GM23338 (cell line): Measurements from ENCODE around the gene SMIM35. TPM values are rescaled to one million over a fixed set of nuclear protein-coding genes. Genes with fewer than 3 reads are reported as not detected.

ENCODE experiments used
- ATAC-seq: fragments of 200-7000 bp; cut with Tn5 transposase; 3 replicates; pipeline ENCODE4 v1.9.1; 2020
- DNase-seq: peaks from one replicate; pipeline ENCODE4 v3.0.0-alpha.2; 2015; ENCODE audit warnings: low spot score
- H2AFZ ChIP-seq: fragments of 200-600 bp; sonication (generic); 2 replicates; pipeline ENCODE4 v1.8.0; 2016; ENCODE audit warnings: antibody characterized with exemption, mild to moderate bottlenecking, moderate library complexity
- H3F3A ChIP-seq: fragments of 200-600 bp; sonication (generic); replicated peaks from 2 replicates; pipeline ENCODE4 v1.8.0; 2017; ENCODE audit warnings: antibody characterized with exemption, mixed run types, low read depth
- H3K27ac ChIP-seq: fragments of 200-600 bp; sonication (generic); 2 replicates; pipeline ENCODE4 v1.6.1; 2016; ENCODE audit warnings: low read depth
- H3K27me3 ChIP-seq: fragments of 200-600 bp; sonication (generic); 2 replicates; pipeline ENCODE4 v1.8.0; 2016; ENCODE audit warnings: mild to moderate bottlenecking, mixed run types, moderate library complexity; ENCODE audit not compliant: insufficient read depth
- H3K36me3 ChIP-seq: fragments of 200-600 bp; sonication (generic); 2 replicates; pipeline ENCODE4 v1.8.0; 2016; ENCODE audit warnings: mild to moderate bottlenecking; ENCODE audit not compliant: insufficient read depth
- H3K4me1 ChIP-seq: fragments of 200-600 bp; sonication (generic); 2 replicates; pipeline ENCODE4 v1.8.0; 2016; ENCODE audit warnings: mild to moderate bottlenecking, moderate library complexity; ENCODE audit not compliant: insufficient read depth
- H3K4me2 ChIP-seq: fragments of 200-600 bp; sonication (generic); 2 replicates; pipeline ENCODE4 v1.7.1; 2017; ENCODE audit warnings: mixed run types
- H3K4me3 ChIP-seq: fragments of 200-600 bp; sonication (generic); 2 replicates; pipeline ENCODE4 v1.6.1; 2016; ENCODE audit warnings: mixed run types
- H3K79me2 ChIP-seq: fragments of 200-600 bp; sonication (generic); replicated peaks from 2 replicates; pipeline ENCODE4 v1.8.0; 2017; ENCODE audit warnings: mild to moderate bottlenecking; ENCODE audit not compliant: insufficient read depth
- H3K9me2 ChIP-seq: fragments of 200-600 bp; sonication (generic); 2 replicates; pipeline ENCODE4 v1.8.0; 2017; ENCODE audit not compliant: insufficient read depth
- H4K20me1 ChIP-seq: fragments of 200-600 bp; sonication (generic); replicated peaks from 2 replicates; pipeline ENCODE4 v1.8.0; 2017; ENCODE audit warnings: mild to moderate bottlenecking; ENCODE audit not compliant: insufficient read depth
- H3K27ac Mint-ChIP-seq: 2 replicates; pipeline ENCODE4 v1.8.0; 2020; ENCODE audit warnings: inconsistent platforms, mild to moderate bottlenecking, moderate library complexity, mixed read lengths
- H3K27me3 Mint-ChIP-seq: 3 replicates; pipeline ENCODE4 v1.8.0; 2022; ENCODE audit warnings: low read depth, mild to moderate bottlenecking, moderate library complexity, mixed read lengths, inconsistent platforms; ENCODE audit not compliant: insufficient read depth, poor library complexity
- H3K36me3 Mint-ChIP-seq: 3 replicates; pipeline ENCODE4 v1.8.0; 2021; ENCODE audit warnings: low read depth, mild to moderate bottlenecking, inconsistent platforms, moderate library complexity, mixed read lengths
- H3K4me1 Mint-ChIP-seq: 3 replicates; pipeline ENCODE4 v1.8.0; 2020; ENCODE audit warnings: mild to moderate bottlenecking, inconsistent platforms, mixed read lengths
- H3K4me3 Mint-ChIP-seq: 3 replicates; pipeline ENCODE4 v1.8.0; 2021; ENCODE audit warnings: moderate library complexity, mild to moderate bottlenecking, inconsistent platforms, mixed read lengths
- H3K9me3 Mint-ChIP-seq: 3 replicates; pipeline ENCODE4 v1.8.0; 2020; ENCODE audit warnings: moderate library complexity, mild to moderate bottlenecking, inconsistent platforms, mixed read lengths
- CREB1 ChIP-seq: fragments of 250-450 bp; sonication (Bioruptor Pico); IDR thresholded peaks from 2 replicates; pipeline ENCODE4 v1.5.0; 2020; ENCODE audit warnings: low read depth, mild to moderate bottlenecking, moderate library complexity
- EZH2 ChIP-seq: fragments of 200-600 bp; sonication (generic); IDR thresholded peaks from one replicate; pipeline ENCODE4 v1.8.0; 2017; ENCODE audit warnings: antibody characterized with exemption, mild to moderate bottlenecking, low read depth; ENCODE audit not compliant: unreplicated experiment
- EZH2phosphoT487 ChIP-seq: fragments of 200-600 bp; sonication (generic); IDR thresholded peaks from one replicate; pipeline ENCODE4 v1.8.1; 2018; ENCODE audit warnings: antibody characterized with exemption; ENCODE audit not compliant: unreplicated experiment
- POLR2AphosphoS5 ChIP-seq: IDR thresholded peaks from 2 replicates; pipeline ENCODE4 v1.6.1; 2016; ENCODE audit warnings: antibody characterized with exemption, low read depth
- STAT1 ChIP-seq: IDR thresholded peaks from one replicate; pipeline ENCODE4 v1.6.1; 2016; ENCODE audit warnings: antibody characterized with exemption; ENCODE audit not compliant: unreplicated experiment
- ZNF114 ChIP-seq: fragments of 250-450 bp; sonication (Bioruptor Pico); IDR thresholded peaks from 2 replicates; pipeline ENCODE4 v1.5.0; 2020; ENCODE audit warnings: mild to moderate bottlenecking, moderate library complexity
- ZNF331 ChIP-seq: fragments of 250-450 bp; sonication (Bioruptor Pico); IDR thresholded peaks from 2 replicates; pipeline ENCODE4 v1.5.0; 2020; ENCODE audit warnings: low read depth, mild to moderate bottlenecking, moderate library complexity
- polyA plus RNA-seq: library from polyadenylated mRNA; unstranded; fragments of >200 nt; fragmentation: Nextera tagmentation; extraction: Ambion mirVana; gene quantifications from 2 replicates; pipeline ENCODE4 v1.2.1, GENCODE V29; 2016
- total RNA-seq: library from RNA; depleted of rRNA; stranded (reverse); fragments of >200 nt; shearing (Covaris generic); gene quantifications from 2 replicates; pipeline ENCODE4 v1.2.3, GENCODE V29; 2014
- TF ChIP-seq, protein P1 (sequence below), 2 experiments: fragments of 200-600 bp in 1 of 2; sonication (generic) in 1 of 2; conservative IDR thresholded peaks; 2 replicates each; pipeline versions ENCODE4 v1.5.1 to v1.6.1; 2016 to 2017; ENCODE audit warnings: antibody characterized with exemption in 2 of 2, low read depth in 2 of 2, mild to moderate bottlenecking in 2 of 2, moderate library complexity in 1 of 2
- TF ChIP-seq, protein P2 (sequence below): IDR thresholded peaks from one replicate; pipeline ENCODE4 v1.6.1; 2018; ENCODE audit warnings: antibody characterized with exemption; ENCODE audit not compliant: unreplicated experiment
- TF ChIP-seq, protein P3 (sequence below): fragments of 250-450 bp; sonication (Bioruptor Pico); IDR thresholded peaks from 2 replicates; pipeline ENCODE4 v1.5.0; 2020; ENCODE audit warnings: mild to moderate bottlenecking, moderate library complexity

SMIM35 gene
- total and polyA plus RNA-seq, 2 experiments from 2014 or later, result not detected

DNA sequence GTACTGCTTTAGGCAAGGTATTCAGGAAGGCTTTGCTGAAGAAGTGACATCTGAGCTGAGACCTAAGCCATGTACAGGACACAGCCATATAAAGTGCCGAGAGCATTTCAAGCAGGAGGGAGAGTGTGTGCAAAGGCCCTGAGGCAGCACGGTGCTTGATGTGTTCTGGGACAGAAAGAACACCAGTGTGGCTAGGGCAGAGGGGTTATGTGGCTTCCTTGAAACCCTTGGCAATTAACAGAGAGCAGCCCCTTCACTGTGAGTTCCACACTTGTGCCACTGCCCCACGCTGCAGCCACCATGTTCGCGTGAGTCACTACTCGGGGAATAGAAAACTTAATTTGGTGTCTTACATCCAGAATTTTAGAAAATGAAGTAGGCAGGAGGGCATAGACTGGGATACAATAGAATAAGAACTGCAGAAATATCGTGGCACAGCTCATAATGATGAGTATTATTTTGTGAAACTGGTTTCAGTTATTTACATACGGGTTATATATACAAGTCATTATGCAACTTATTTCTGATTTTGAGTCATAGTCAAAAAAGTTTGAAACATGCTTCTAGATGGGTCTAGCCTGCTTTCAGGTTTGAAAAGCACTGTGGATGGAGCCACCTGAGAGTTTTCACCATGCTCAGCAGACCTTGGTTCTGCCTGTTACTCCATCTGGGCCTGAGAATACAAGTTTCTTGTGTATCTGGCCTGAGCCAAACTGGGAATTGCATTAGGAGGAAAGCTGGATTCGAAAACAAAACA lies 88.8 kb downstream of the SMIM35 start:
- Mint-ChIP-seq H3K9me3 (no peaks in the 10 kb centered on the region), H3K27ac (no peak overlapping the region)
- no peak for TF ChIP-seq POLR2AphosphoS5

GRCh38 chr11:117997406-117997805 lies 89.4 kb downstream of the SMIM35 start:
- no peak overlapping the region for H3K4me3 Mint-ChIP-seq
- Histone ChIP-seq H3K4me3 (no peak overlapping the region), H3F3A (no peaks in the 10 kb centered on the region), H3K27me3 (no peaks in the 10 kb centered on the region), H3K27ac (no peak overlapping the region), H3K4me2 (no peak overlapping the region), H3K4me1 (no peaks in the 10 kb centered on the region), H3K36me3 (no peaks in the 10 kb centered on the region), H2AFZ (no peak overlapping the region), H3K9me2 (no peaks in the 10 kb centered on the region), H3K79me2 (no peaks in the 10 kb centered on the region), H4K20me1 (no peaks in the 10 kb centered on the region)
- TF ChIP-seq, protein P1, sequence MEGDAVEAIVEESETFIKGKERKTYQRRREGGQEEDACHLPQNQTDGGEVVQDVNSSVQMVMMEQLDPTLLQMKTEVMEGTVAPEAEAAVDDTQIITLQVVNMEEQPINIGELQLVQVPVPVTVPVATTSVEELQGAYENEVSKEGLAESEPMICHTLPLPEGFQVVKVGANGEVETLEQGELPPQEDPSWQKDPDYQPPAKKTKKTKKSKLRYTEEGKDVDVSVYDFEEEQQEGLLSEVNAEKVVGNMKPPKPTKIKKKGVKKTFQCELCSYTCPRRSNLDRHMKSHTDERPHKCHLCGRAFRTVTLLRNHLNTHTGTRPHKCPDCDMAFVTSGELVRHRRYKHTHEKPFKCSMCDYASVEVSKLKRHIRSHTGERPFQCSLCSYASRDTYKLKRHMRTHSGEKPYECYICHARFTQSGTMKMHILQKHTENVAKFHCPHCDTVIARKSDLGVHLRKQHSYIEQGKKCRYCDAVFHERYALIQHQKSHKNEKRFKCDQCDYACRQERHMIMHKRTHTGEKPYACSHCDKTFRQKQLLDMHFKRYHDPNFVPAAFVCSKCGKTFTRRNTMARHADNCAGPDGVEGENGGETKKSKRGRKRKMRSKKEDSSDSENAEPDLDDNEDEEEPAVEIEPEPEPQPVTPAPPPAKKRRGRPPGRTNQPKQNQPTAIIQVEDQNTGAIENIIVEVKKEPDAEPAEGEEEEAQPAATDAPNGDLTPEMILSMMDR (conservative IDR thresholded peaks at IDR 0.05; ENCODE audit: low read depth in 2 of 2), result no peak
- TF ChIP-seq STAT1, result no peak
- TF ChIP-seq, protein P2, sequence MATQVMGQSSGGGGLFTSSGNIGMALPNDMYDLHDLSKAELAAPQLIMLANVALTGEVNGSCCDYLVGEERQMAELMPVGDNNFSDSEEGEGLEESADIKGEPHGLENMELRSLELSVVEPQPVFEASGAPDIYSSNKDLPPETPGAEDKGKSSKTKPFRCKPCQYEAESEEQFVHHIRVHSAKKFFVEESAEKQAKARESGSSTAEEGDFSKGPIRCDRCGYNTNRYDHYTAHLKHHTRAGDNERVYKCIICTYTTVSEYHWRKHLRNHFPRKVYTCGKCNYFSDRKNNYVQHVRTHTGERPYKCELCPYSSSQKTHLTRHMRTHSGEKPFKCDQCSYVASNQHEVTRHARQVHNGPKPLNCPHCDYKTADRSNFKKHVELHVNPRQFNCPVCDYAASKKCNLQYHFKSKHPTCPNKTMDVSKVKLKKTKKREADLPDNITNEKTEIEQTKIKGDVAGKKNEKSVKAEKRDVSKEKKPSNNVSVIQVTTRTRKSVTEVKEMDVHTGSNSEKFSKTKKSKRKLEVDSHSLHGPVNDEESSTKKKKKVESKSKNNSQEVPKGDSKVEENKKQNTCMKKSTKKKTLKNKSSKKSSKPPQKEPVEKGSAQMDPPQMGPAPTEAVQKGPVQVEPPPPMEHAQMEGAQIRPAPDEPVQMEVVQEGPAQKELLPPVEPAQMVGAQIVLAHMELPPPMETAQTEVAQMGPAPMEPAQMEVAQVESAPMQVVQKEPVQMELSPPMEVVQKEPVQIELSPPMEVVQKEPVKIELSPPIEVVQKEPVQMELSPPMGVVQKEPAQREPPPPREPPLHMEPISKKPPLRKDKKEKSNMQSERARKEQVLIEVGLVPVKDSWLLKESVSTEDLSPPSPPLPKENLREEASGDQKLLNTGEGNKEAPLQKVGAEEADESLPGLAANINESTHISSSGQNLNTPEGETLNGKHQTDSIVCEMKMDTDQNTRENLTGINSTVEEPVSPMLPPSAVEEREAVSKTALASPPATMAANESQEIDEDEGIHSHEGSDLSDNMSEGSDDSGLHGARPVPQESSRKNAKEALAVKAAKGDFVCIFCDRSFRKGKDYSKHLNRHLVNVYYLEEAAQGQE, result no peak
- no peak for TF ChIP-seq ZNF331 (CRISPR knock-in tag)
- TF ChIP-seq ZNF114 (CRISPR knock-in tag), result no peak
- no peak for TF ChIP-seq EZH2phosphoT487
- TF ChIP-seq, protein P3, sequence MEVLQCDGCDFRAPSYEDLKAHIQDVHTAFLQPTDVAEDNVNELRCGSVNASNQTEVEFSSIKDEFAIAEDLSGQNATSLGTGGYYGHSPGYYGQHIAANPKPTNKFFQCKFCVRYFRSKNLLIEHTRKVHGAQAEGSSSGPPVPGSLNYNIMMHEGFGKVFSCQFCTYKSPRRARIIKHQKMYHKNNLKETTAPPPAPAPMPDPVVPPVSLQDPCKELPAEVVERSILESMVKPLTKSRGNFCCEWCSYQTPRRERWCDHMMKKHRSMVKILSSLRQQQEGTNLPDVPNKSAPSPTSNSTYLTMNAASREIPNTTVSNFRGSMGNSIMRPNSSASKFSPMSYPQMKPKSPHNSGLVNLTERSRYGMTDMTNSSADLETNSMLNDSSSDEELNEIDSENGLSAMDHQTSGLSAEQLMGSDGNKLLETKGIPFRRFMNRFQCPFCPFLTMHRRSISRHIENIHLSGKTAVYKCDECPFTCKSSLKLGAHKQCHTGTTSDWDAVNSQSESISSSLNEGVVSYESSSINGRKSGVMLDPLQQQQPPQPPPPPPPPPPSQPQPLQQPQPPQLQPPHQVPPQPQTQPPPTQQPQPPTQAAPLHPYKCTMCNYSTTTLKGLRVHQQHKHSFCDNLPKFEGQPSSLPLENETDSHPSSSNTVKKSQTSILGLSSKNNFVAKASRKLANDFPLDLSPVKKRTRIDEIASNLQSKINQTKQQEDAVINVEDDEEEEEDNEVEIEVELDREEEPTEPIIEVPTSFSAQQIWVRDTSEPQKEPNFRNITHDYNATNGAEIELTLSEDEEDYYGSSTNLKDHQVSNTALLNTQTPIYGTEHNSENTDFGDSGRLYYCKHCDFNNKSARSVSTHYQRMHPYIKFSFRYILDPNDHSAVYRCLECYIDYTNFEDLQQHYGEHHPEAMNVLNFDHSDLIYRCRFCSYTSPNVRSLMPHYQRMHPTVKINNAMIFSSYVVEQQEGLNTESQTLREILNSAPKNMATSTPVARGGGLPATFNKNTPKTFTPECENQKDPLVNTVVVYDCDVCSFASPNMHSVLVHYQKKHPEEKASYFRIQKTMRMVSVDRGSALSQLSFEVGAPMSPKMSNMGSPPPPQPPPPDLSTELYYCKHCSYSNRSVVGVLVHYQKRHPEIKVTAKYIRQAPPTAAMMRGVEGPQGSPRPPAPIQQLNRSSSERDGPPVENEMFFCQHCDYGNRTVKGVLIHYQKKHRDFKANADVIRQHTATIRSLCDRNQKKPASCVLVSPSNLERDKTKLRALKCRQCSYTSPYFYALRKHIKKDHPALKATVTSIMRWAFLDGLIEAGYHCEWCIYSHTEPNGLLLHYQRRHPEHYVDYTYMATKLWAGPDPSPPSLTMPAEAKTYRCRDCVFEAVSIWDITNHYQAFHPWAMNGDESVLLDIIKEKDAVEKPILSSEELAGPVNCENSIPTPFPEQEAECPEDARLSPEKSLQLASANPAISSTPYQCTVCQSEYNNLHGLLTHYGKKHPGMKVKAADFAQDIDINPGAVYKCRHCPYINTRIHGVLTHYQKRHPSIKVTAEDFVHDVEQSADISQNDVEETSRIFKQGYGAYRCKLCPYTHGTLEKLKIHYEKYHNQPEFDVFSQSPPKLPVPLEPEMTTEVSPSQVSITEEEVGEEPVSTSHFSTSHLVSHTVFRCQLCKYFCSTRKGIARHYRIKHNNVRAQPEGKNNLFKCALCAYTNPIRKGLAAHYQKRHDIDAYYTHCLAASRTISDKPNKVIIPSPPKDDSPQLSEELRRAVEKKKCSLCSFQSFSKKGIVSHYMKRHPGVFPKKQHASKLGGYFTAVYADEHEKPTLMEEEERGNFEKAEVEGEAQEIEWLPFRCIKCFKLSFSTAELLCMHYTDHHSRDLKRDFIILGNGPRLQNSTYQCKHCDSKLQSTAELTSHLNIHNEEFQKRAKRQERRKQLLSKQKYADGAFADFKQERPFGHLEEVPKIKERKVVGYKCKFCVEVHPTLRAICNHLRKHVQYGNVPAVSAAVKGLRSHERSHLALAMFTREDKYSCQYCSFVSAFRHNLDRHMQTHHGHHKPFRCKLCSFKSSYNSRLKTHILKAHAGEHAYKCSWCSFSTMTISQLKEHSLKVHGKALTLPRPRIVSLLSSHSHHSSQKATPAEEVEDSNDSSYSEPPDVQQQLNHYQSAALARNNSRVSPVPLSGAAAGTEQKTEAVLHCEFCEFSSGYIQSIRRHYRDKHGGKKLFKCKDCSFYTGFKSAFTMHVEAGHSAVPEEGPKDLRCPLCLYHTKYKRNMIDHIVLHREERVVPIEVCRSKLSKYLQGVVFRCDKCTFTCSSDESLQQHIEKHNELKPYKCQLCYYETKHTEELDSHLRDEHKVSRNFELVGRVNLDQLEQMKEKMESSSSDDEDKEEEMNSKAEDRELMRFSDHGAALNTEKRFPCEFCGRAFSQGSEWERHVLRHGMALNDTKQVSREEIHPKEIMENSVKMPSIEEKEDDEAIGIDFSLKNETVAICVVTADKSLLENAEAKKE, result no peak
- no peak for TF ChIP-seq POLR2AphosphoS5
- no peak for TF ChIP-seq CREB1 (CRISPR knock-in tag)
- no peak for TF ChIP-seq EZH2
- H3K27ac Mint-ChIP-seq, result no peak overlapping the region
- ATAC-seq, result no peak
- H3K4me1 Mint-ChIP-seq, result peaks cover 8% of the 10 kb centered on the region
- no peak for DNase-seq
- peaks cover 1% of the 10 kb centered on the region for H3K27me3 Mint-ChIP-seq
- H3K9me3 Mint-ChIP-seq, result no peaks in the 10 kb centered on the region
- H3K36me3 Mint-ChIP-seq, result no peaks in the 10 kb centered on the region

More for the DNA sequence above, 88.8 kb downstream of the SMIM35 start:
- Mint-ChIP-seq H3K36me3 (no peaks in the 10 kb centered on the region), H3K27me3 (peaks cover 1% of the 10 kb centered on the region), H3K4me3 (no peak overlapping the region), H3K4me1 (peaks cover 13% of the 10 kb centered on the region)
- Histone ChIP-seq H3K4me2 (no peak overlapping the region), H4K20me1 (no peaks in the 10 kb centered on the region), H3K4me1 (peaks cover 3% of the 10 kb centered on the region; the same call in 1 of the 2 replicates), H3K9me2 (no peaks in the 10 kb centered on the region), H3K36me3 (no peaks in the 10 kb centered on the region), H3K4me3 (no peak overlapping the region), H3K27ac (no peak overlapping the region), H3K79me2 (no peaks in the 10 kb centered on the region), H3K27me3 (no peaks in the 10 kb centered on the region), H2AFZ (no peak overlapping the region), H3F3A (no peaks in the 10 kb centered on the region)
- ATAC-seq (no peak), DNase-seq (no peak)
